HFFc6 (cell line): Measurements from ENCODE around the gene ARPC5. TPM values are rescaled to one million over a fixed set of nuclear protein-coding genes. Genes with fewer than 3 reads are reported as not detected.

ENCODE experiments used
- DNase-seq: peaks from one replicate; pipeline ENCODE4 v3.0.0-alpha.2; 2018
- H3K27ac Mint-ChIP-seq: 2 replicates; pipeline ENCODE4 v1.8.0; 2020; ENCODE audit warnings: mild to moderate bottlenecking, mixed read lengths
- H3K27me3 Mint-ChIP-seq: 2 replicates; pipeline ENCODE4 v1.8.0; 2021; ENCODE audit warnings: mild to moderate bottlenecking, moderate library complexity, mixed read lengths; ENCODE audit not compliant: insufficient read depth
- H3K36me3 Mint-ChIP-seq: 2 replicates; pipeline ENCODE4 v1.8.0; 2021; ENCODE audit warnings: low read depth, mixed read lengths
- H3K4me1 Mint-ChIP-seq: 2 replicates; pipeline ENCODE4 v1.8.0; 2020; ENCODE audit warnings: low read depth, mixed read lengths
- H3K4me3 Mint-ChIP-seq: 2 replicates; pipeline ENCODE4 v1.8.0; 2020; ENCODE audit warnings: mild to moderate bottlenecking, moderate library complexity, mixed read lengths
- H3K9me3 Mint-ChIP-seq: 2 replicates; pipeline ENCODE4 v1.8.0; 2020; ENCODE audit warnings: mild to moderate bottlenecking, mixed read lengths
- total RNA-seq, 6 experiments: library from RNA; stranded (reverse); fragmentation: NEBNext Ultra II Directional; extraction: Animal tissue kit (Norgen Biotek cat#: 25700); gene quantifications; 2 replicates in 1 of 6; 3 replicates in 5 of 6; pipeline ENCODE4 v1.2.3, GENCODE V29; 2021
- TF ChIP-seq, protein P1 (sequence below): fragments of 200-600 bp; sonication (generic); IDR thresholded peaks from 2 replicates; pipeline ENCODE4 v1.5.0; 2021; ENCODE audit warnings: antibody characterized with exemption, mild to moderate bottlenecking

Gene ARPC5
- total RNA-seq, 6 experiments from 2014 or later: 231 to 263 (median 249) TPM

GRCh38 chr1:183597656-183598347 lies 37.8 kb downstream of the ARPC5 start:
- Mint-ChIP-seq H3K27ac (peak overlapping the region; percentile 74), H3K9me3 (no peaks in the 10 kb centered on the region), H3K36me3 (no peaks in the 10 kb centered on the region), H3K4me3 (no peak overlapping the region), H3K27me3 (no peaks in the 10 kb centered on the region; the same call in none of the 2 replicates), H3K4me1 (peaks cover 44% of the 10 kb centered on the region)
- TF ChIP-seq, protein P1, sequence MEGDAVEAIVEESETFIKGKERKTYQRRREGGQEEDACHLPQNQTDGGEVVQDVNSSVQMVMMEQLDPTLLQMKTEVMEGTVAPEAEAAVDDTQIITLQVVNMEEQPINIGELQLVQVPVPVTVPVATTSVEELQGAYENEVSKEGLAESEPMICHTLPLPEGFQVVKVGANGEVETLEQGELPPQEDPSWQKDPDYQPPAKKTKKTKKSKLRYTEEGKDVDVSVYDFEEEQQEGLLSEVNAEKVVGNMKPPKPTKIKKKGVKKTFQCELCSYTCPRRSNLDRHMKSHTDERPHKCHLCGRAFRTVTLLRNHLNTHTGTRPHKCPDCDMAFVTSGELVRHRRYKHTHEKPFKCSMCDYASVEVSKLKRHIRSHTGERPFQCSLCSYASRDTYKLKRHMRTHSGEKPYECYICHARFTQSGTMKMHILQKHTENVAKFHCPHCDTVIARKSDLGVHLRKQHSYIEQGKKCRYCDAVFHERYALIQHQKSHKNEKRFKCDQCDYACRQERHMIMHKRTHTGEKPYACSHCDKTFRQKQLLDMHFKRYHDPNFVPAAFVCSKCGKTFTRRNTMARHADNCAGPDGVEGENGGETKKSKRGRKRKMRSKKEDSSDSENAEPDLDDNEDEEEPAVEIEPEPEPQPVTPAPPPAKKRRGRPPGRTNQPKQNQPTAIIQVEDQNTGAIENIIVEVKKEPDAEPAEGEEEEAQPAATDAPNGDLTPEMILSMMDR: no peak
- peak; percentile 32 for DNase-seq

DNA sequence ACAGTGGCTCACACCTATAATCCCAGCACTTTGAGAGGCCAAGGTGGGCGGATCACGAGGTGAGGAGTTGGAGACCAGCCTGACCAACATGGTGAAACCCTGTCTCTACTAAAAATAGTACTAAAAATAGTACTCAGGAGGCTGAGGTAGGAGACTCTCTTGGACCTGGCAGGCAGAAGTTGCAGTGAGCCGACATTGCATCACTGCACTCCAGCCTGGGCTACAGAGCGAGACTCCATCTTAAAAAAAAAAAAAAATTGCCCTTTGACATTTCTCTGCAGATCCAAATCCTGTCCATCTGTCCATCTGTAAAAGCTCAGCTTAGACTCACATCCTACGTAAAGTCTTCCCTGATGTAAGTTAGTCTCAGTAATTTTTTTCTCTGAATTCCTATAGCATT lies 39.1 kb downstream of the ARPC5 start:
- Mint-ChIP-seq H3K4me1 (peaks cover 49% of the 10 kb centered on the region), H3K27ac (no peak overlapping the region), H3K4me3 (no peak overlapping the region), H3K27me3 (no peaks in the 10 kb centered on the region; the same call in none of the 2 replicates), H3K36me3 (no peaks in the 10 kb centered on the region), H3K9me3 (no peaks in the 10 kb centered on the region)
- TF ChIP-seq, protein P1: no peak
- DNase-seq: no peak

DNA sequence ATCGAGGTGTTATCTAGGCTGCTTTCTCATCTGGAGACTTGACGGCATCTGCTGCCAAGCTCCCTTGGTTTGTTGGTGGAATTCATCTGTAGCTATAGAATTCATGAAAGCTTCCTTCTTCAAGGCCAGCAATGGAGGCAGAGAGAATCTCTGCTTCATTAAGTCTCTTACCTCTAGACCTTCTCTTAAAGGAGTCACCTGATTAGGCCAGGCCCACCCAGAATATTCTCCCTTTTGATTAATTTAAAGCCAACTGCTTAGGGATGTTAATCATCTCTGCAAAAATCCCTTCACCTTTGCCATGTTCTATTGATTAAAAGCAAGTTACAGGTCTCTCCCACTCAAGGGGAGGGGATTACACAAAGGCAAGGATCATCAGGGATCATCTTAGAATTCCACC lies 40.0 kb downstream of the ARPC5 start:
- H3K36me3 Mint-ChIP-seq: no peaks in the 10 kb centered on the region
- peaks cover 49% of the 10 kb centered on the region for H3K4me1 Mint-ChIP-seq
- TF ChIP-seq, protein P1: no peak
- no peak for DNase-seq
- no peaks in the 10 kb centered on the region for H3K9me3 Mint-ChIP-seq
- no peak overlapping the region for H3K27ac Mint-ChIP-seq
- H3K27me3 Mint-ChIP-seq: no peaks in the 10 kb centered on the region; the same call in none of the 2 replicates
- H3K4me3 Mint-ChIP-seq: no peak overlapping the region

GRCh38 chr1:183593356-183593755 lies 42.2 kb downstream of the ARPC5 start:
- no peak for DNase-seq
- H3K4me3 Mint-ChIP-seq: no peak overlapping the region
- peaks cover 43% of the 10 kb centered on the region for H3K4me1 Mint-ChIP-seq
- H3K9me3 Mint-ChIP-seq: no peaks in the 10 kb centered on the region
- TF ChIP-seq, protein P1: no peak
- H3K27ac Mint-ChIP-seq: no peak overlapping the region
- H3K36me3 Mint-ChIP-seq: no peaks in the 10 kb centered on the region
- no peaks in the 10 kb centered on the region; the same call in 1 of the 2 replicates for H3K27me3 Mint-ChIP-seq

DNA sequence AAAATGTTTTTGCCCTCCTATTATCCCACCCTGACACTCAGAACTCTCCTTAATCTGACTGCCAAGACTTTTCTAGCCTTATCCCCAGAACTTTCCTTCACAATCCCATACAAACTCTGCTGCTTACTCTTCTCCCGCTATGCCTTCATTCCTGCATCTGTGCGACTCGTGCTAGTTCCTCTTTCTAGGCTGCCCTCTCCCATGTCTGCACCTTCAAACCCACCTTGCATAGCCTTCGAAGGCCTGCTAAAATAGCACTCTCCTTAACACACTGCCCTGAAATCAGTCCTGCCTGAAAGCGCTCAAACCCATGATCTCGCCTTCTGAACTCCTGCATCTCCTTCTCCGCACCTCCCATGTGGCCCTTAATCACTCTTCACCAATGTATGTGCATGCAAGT lies 42.9 kb downstream of the ARPC5 start:
- no peaks in the 10 kb centered on the region; the same call in 1 of the 2 replicates for H3K27me3 Mint-ChIP-seq
- no peak for DNase-seq
- TF ChIP-seq, protein P1: no peak
- no peak overlapping the region for H3K4me3 Mint-ChIP-seq
- H3K4me1 Mint-ChIP-seq: peaks cover 37% of the 10 kb centered on the region
- H3K36me3 Mint-ChIP-seq: no peaks in the 10 kb centered on the region
- no peak overlapping the region for H3K27ac Mint-ChIP-seq
- no peaks in the 10 kb centered on the region for H3K9me3 Mint-ChIP-seq
